ENCODE measurements around the gene FICD. TPM values are rescaled to one million over a fixed set of nuclear protein-coding genes. Genes with fewer than 3 reads are reported as not detected.

Gene FICD
- total RNA-seq, 1 donor from 2014 or later, result 4.8 TPM

DNA sequence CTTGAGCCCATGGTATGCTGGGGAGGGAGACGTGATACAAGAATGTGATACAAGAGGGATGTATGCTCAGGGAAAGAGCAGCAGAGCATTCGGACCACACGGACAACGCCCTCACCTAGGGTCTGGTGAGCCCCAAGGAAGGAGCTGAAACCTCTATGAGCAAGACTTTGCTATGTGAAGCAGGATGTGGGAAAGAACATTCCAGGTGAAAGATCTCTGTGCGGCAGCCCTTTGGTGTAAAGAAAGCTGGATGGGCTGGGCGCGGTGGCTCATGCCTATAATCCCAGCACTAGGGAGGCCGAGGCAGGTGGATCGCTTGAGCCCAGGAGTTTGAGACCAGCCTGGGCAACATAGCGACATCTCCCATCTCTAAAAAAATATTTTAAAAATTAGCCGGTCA lies 16.9 kb upstream of the FICD start:
- TF ChIP-seq, protein P1, sequence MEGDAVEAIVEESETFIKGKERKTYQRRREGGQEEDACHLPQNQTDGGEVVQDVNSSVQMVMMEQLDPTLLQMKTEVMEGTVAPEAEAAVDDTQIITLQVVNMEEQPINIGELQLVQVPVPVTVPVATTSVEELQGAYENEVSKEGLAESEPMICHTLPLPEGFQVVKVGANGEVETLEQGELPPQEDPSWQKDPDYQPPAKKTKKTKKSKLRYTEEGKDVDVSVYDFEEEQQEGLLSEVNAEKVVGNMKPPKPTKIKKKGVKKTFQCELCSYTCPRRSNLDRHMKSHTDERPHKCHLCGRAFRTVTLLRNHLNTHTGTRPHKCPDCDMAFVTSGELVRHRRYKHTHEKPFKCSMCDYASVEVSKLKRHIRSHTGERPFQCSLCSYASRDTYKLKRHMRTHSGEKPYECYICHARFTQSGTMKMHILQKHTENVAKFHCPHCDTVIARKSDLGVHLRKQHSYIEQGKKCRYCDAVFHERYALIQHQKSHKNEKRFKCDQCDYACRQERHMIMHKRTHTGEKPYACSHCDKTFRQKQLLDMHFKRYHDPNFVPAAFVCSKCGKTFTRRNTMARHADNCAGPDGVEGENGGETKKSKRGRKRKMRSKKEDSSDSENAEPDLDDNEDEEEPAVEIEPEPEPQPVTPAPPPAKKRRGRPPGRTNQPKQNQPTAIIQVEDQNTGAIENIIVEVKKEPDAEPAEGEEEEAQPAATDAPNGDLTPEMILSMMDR (IDR thresholded peaks at IDR 0.05; ENCODE audit: partially characterized antibody, unreplicated experiment), result no peak
- no peak for DNase-seq
- peaks cover 2% of the 10 kb centered on the region for H3K27me3 Mint-ChIP-seq (ENCODE audit: unreplicated experiment)
- peaks cover 4% of the 10 kb centered on the region for H3K36me3 Mint-ChIP-seq (ENCODE audit: unreplicated experiment)
- H3K27ac Mint-ChIP-seq (ENCODE audit: unreplicated experiment), result no peak overlapping the region
- H3K9me3 Mint-ChIP-seq (ENCODE audit: unreplicated experiment), result no peaks in the 10 kb centered on the region
- peaks cover 2% of the 10 kb centered on the region for H3K4me1 Mint-ChIP-seq (ENCODE audit: low read depth, unreplicated experiment)
- no peak overlapping the region for H3K4me3 Mint-ChIP-seq (ENCODE audit: unreplicated experiment)

DNA sequence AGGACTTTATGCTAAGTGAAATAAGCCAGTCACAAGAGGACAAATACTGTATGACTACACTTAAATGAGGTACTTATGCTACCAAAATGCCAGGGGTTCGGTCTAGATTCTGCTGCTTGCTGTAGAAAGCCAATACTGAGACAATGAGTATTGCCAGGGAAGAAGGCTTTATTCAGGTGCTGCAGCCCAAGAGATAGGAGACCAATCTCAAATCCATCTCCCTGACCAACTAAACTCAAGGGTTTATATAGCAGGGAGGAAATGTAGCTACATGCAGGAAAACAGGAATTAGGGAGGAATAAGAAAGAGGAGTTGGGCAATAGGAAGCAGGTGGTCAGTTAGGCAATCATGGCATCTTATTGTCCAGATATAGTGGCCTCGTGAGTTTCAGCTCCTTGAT lies 12.2 kb upstream of the FICD start:
- peaks cover 2% of the 10 kb centered on the region for H3K27me3 Mint-ChIP-seq (ENCODE audit: unreplicated experiment)
- no peaks in the 10 kb centered on the region for H3K9me3 Mint-ChIP-seq (ENCODE audit: unreplicated experiment)
- TF ChIP-seq, protein P1 (IDR thresholded peaks at IDR 0.05; ENCODE audit: partially characterized antibody, unreplicated experiment), result no peak
- no peak overlapping the region for H3K4me3 Mint-ChIP-seq (ENCODE audit: unreplicated experiment)
- no peak for DNase-seq
- no peak overlapping the region for H3K27ac Mint-ChIP-seq (ENCODE audit: unreplicated experiment)
- no peaks in the 10 kb centered on the region for H3K4me1 Mint-ChIP-seq (ENCODE audit: low read depth, unreplicated experiment)
- peaks cover 15% of the 10 kb centered on the region for H3K36me3 Mint-ChIP-seq (ENCODE audit: unreplicated experiment)

GRCh38 chr12:108505129-108505528 lies 9.9 kb upstream of the FICD start:
- H3K27ac Mint-ChIP-seq (ENCODE audit: unreplicated experiment), result no peak overlapping the region
- H3K4me1 Mint-ChIP-seq (ENCODE audit: low read depth, unreplicated experiment), result no peaks in the 10 kb centered on the region
- no peak for DNase-seq
- H3K36me3 Mint-ChIP-seq (ENCODE audit: unreplicated experiment), result peaks cover 15% of the 10 kb centered on the region
- no peak overlapping the region for H3K4me3 Mint-ChIP-seq (ENCODE audit: unreplicated experiment)
- H3K9me3 Mint-ChIP-seq (ENCODE audit: unreplicated experiment), result no peaks in the 10 kb centered on the region
- peaks cover 2% of the 10 kb centered on the region for H3K27me3 Mint-ChIP-seq (ENCODE audit: unreplicated experiment)
- TF ChIP-seq, protein P1 (IDR thresholded peaks at IDR 0.05; ENCODE audit: partially characterized antibody, unreplicated experiment), result no peak

GRCh38 chr12:108507971-108508642 lies 7.0 kb upstream of the FICD start:
- no peak overlapping the region for H3K27ac Mint-ChIP-seq (ENCODE audit: unreplicated experiment)
- H3K4me1 Mint-ChIP-seq (ENCODE audit: low read depth, unreplicated experiment), result no peaks in the 10 kb centered on the region
- H3K4me3 Mint-ChIP-seq (ENCODE audit: unreplicated experiment), result no peak overlapping the region
- no peaks in the 10 kb centered on the region for H3K9me3 Mint-ChIP-seq (ENCODE audit: unreplicated experiment)
- TF ChIP-seq, protein P1 (IDR thresholded peaks at IDR 0.05; ENCODE audit: partially characterized antibody, unreplicated experiment), result no peak
- H3K27me3 Mint-ChIP-seq (ENCODE audit: unreplicated experiment), result peaks cover 2% of the 10 kb centered on the region
- no peak for DNase-seq
- H3K36me3 Mint-ChIP-seq (ENCODE audit: unreplicated experiment), result peaks cover 11% of the 10 kb centered on the region

- Mint-ChIP-seq H3K4me1 (ENCODE audit: low read depth, unreplicated experiment) (no peaks in the 10 kb centered on the region), H3K27me3 (ENCODE audit: unreplicated experiment) (no peaks in the 10 kb centered on the region), H3K9me3 (ENCODE audit: unreplicated experiment) (no peaks in the 10 kb centered on the region), H3K27ac (ENCODE audit: unreplicated experiment) (no peak overlapping the region), H3K36me3 (ENCODE audit: unreplicated experiment) (no peaks in the 10 kb centered on the region), H3K4me3 (ENCODE audit: unreplicated experiment) (no peak overlapping the region)
- DNase-seq, result no peak
- TF ChIP-seq, protein P1 (IDR thresholded peaks at IDR 0.05; ENCODE audit: partially characterized antibody, unreplicated experiment), result no peak
These were observed 5.3 kb upstream of the FICD start for GRCh38 chr12:108509806-108510205.

Data from glutamatergic neuron (in vitro differentiated cells).